Stimulated activated CD4-positive, alpha-beta T cell treated with anti-CD3 and anti-CD28 coated beads, TNF-alpha, amount 100 ng/mL, for 1 hour (primary cell): Measurements from ENCODE around the gene BAK1.

Experiments
- DNase-seq, 3 donors: peaks; one replicate each; pipeline ENCODE4 v3.0.0-alpha.2; 2020; ENCODE audit warnings: low read depth in 3 of 3, low spot score in 1 of 3

Gene BAK1

GRCh38 chr6:33579828-33580714 is at the start of gene BAK1:
Gene BAK1, minus strand, starts transcription at chr6:33580276. Its CDS starts 2,672 bp downstream, at chr6:33577604.
- peak; percentile 57 to 62 (median 58) for DNase-seq

- no peak for DNase-seq
Measured at GRCh38 chr6:33628401-33628964, 48.4 kb upstream of the BAK1 start.

GRCh38 chr6:33627876-33628275 is 47.8 kb upstream of the BAK1 start:
- DNase-seq = no peak

GRCh38 chr6:33624856-33625255 is 44.8 kb upstream of the BAK1 start:
- no peak for DNase-seq

GRCh38 chr6:33623895-33624381 is 43.9 kb upstream of the BAK1 start:
- DNase-seq = no peak

GRCh38 chr6:33622456-33623431 is 42.7 kb upstream of the BAK1 start:
- no peak for DNase-seq

GRCh38 chr6:33621711-33622388 is 41.8 kb upstream of the BAK1 start:
- peak in 1 of 3 donors; percentile 38 for DNase-seq

GRCh38 chr6:33620856-33621710 is 41.0 kb upstream of the BAK1 start, which contains the start of gene ITPR3:
Gene ITPR3, plus strand, starts transcription at chr6:33621322. Its CDS starts 281 bp downstream, at chr6:33621603.
- peak; percentile 37 to 55 (median 55) for DNase-seq

GRCh38 chr6:33620158-33620855 is 40.2 kb upstream of the BAK1 start:
- DNase-seq = no peak

GRCh38 chr6:33619166-33619840 is 39.2 kb upstream of the BAK1 start:
- DNase-seq = no peak

- no peak for DNase-seq
Measured at GRCh38 chr6:33616913-33617312, 36.8 kb upstream of the BAK1 start.

GRCh38 chr6:33616113-33616512 is 36.0 kb upstream of the BAK1 start:
- no peak for DNase-seq

- DNase-seq = no peak
Measured at GRCh38 chr6:33613795-33614168, 33.7 kb upstream of the BAK1 start.

GRCh38 chr6:33613146-33613794 is 33.2 kb upstream of the BAK1 start:
- no peak for DNase-seq

GRCh38 chr6:33610779-33611732 is 31.0 kb upstream of the BAK1 start:
- DNase-seq = no peak

GRCh38 chr6:33610067-33610466 is 30.0 kb upstream of the BAK1 start:
- no peak for DNase-seq

GRCh38 chr6:33609528-33609927 is 29.5 kb upstream of the BAK1 start:
- no peak for DNase-seq
